HG03342 (cell line): ENCODE results near the gene PEMT.

Source experiments
- ATAC-seq: cut with Tn5 transposase; IDR thresholded peaks from one replicate; pipeline ENCODE4 v1.9.1; 2021; ENCODE audit warnings: mild to moderate bottlenecking, moderate library complexity; ENCODE audit not compliant: unreplicated experiment

PEMT gene

GRCh38 chr17:17515934-17516930 is 75.3 kb downstream of the PEMT start:
- ATAC-seq: no peak

- no peak for ATAC-seq
Measured at GRCh38 chr17:17514993-17515933, 76.2 kb downstream of the PEMT start.

- ATAC-seq: no peak
Measured at GRCh38 chr17:17514361-17514992, 77.0 kb downstream of the PEMT start.

GRCh38 chr17:17513626-17514025 is 77.9 kb downstream of the PEMT start:
- no peak for ATAC-seq

- ATAC-seq: no peak
Measured at GRCh38 chr17:17512866-17513265, 78.6 kb downstream of the PEMT start.

GRCh38 chr17:17511881-17512858 is 79.3 kb downstream of the PEMT start:
- no peak for ATAC-seq

- no peak for ATAC-seq
Measured at GRCh38 chr17:17511293-17511741, 80.2 kb downstream of the PEMT start.

GRCh38 chr17:17510456-17511292 is 80.8 kb downstream of the PEMT start:
- ATAC-seq: no peak

- ATAC-seq: no peak
Measured at GRCh38 chr17:17509601-17510425, 81.7 kb downstream of the PEMT start.

GRCh38 chr17:17508646-17509591 is 82.6 kb downstream of the PEMT start:
- ATAC-seq: no peak

- no peak for ATAC-seq
Measured at GRCh38 chr17:17508019-17508535, 83.4 kb downstream of the PEMT start.

- no peak for ATAC-seq
Measured at GRCh38 chr17:17507465-17508011, 84.0 kb downstream of the PEMT start.

GRCh38 chr17:17506893-17507464 is 84.5 kb downstream of the PEMT start:
- ATAC-seq: no peak

- ATAC-seq: no peak
Measured at GRCh38 chr17:17506181-17506741, 85.2 kb downstream of the PEMT start.

GRCh38 chr17:17505610-17506171 is 85.8 kb downstream of the PEMT start:
- no peak for ATAC-seq
